Esophagus squamous epithelium (tissue), 4 donors: ENCODE results near the gene EYS.

ENCODE experiments used
- CTCF ChIP-seq, 6 experiments: fragments of 450-650 bp in 4 of 6; fragments of 200-600 bp in 2 of 6; sonication (generic) in 2 of 6; IDR thresholded peaks; one replicate each; pipeline ENCODE4 v1.5.1; 2016 to 2019; ENCODE audit warnings: antibody characterized with exemption in 6 of 6, mild to moderate bottlenecking in 4 of 6, moderate library complexity in 4 of 6
- POLR2A ChIP-seq, 4 donors: fragments of 450-650 bp; IDR thresholded peaks; one replicate each; pipeline ENCODE4 v1.6.1; 2017; ENCODE audit warnings: antibody characterized with exemption in 4 of 4, mild to moderate bottlenecking in 4 of 4, moderate library complexity in 3 of 4

GRCh38 chr6:64497634-64498033 lies 1209.4 kb downstream of the EYS start:
- no peak for TF ChIP-seq CTCF (IDR thresholded peaks at IDR 0.05)
- TF ChIP-seq POLR2A (IDR thresholded peaks at IDR 0.05) = no peak
